HEK293 (cell line): ENCODE measurements around the gene HHLA2.

Experiments
- CTCF ChIA-PET: fragments of 350-600 bp; formaldehyde crosslinking; extraction: SDS; loops from one replicate; lab custom pipeline; 2021; ENCODE audit warnings: antibody characterized with exemption; lab: Yijun Ruan, JAX
- POLR2A ChIA-PET: fragments of 300-600 bp; formaldehyde crosslinking; extraction: SDS; loops from one replicate; lab custom pipeline; 2020; ENCODE audit warnings: antibody characterized with exemption, inconsistent platforms; lab: Yijun Ruan, JAX
- H3K27ac ChIP-seq: fragments of 200-500 bp; sonication (Bioruptor generic); 2 replicates; pipeline ENCODE4 v1.5.1; 2014; ENCODE audit warnings: low read depth, low read length, control low read depth, inconsistent platforms; ENCODE audit errors: extremely low read depth
- H3K36me3 ChIP-seq, 2 experiments: fragments of 200-500 bp in 1 of 2; sonication (Bioruptor generic) in 1 of 2; 1 replicate in 1 of 2; 2 replicates in 1 of 2; pipeline ENCODE4 v1.5.1; 2014 to 2017; ENCODE audit warnings: inconsistent platforms in 2 of 2, low read length in 2 of 2; ENCODE audit not compliant: control insufficient read depth in 2 of 2, insufficient read depth in 1 of 2
- H3K4me1 ChIP-seq: fragments of 200-500 bp; sonication (Bioruptor generic); 2 replicates; pipeline ENCODE4 v1.5.1; 2014; ENCODE audit warnings: mild to moderate bottlenecking, low read length, inconsistent platforms; ENCODE audit not compliant: control insufficient read depth, insufficient read depth
- H3K4me3 ChIP-seq: 2 replicates; pipeline ENCODE4 v1.5.1; 2011; ENCODE audit warnings: low read depth, mild to moderate bottlenecking, control low read depth, low read length, moderate library complexity
- H3K9me3 ChIP-seq: fragments of 200-500 bp; sonication (Bioruptor generic); 2 replicates; pipeline ENCODE4 v1.5.1; 2014; ENCODE audit warnings: low read depth, low read length, inconsistent platforms; ENCODE audit not compliant: control insufficient read depth, insufficient read depth
- FEZF1 ChIP-seq: fragments of 450-650 bp; formaldehyde crosslinking; IDR thresholded peaks from 2 replicates; pipeline ENCODE4 v1.5.1; 2016; ENCODE audit warnings: missing biosample characterization, missing genetic modification characterization
- GFI1B ChIP-seq: fragments of 450-650 bp; formaldehyde crosslinking; IDR thresholded peaks from 2 replicates; pipeline ENCODE4 v1.5.1; 2016; ENCODE audit warnings: missing biosample characterization, missing genetic modification characterization
- GLI2 ChIP-seq: fragments of 450-650 bp; formaldehyde crosslinking; IDR thresholded peaks from 2 replicates; pipeline ENCODE4; 2017; ENCODE audit warnings: missing biosample characterization, missing genetic modification characterization, low read depth, borderline replicate concordance
- GLI4 ChIP-seq: fragments of 450-650 bp; formaldehyde crosslinking; IDR thresholded peaks from 2 replicates; pipeline ENCODE4 v1.5.1; 2016; ENCODE audit warnings: missing biosample characterization, missing genetic modification characterization
- SP7 ChIP-seq: fragments of 450-650 bp; formaldehyde crosslinking; IDR thresholded peaks from 2 replicates; pipeline ENCODE4 v1.5.1; 2016; ENCODE audit warnings: missing biosample characterization, missing genetic modification characterization
- ZBTB6 ChIP-seq: fragments of 450-650 bp; formaldehyde crosslinking; IDR thresholded peaks from 2 replicates; pipeline ENCODE4 v1.5.1; 2017; ENCODE audit warnings: missing biosample characterization, missing genetic modification characterization
- ZFP69B ChIP-seq: fragments of 450-650 bp; formaldehyde crosslinking; IDR thresholded peaks from 2 replicates; pipeline ENCODE4 v1.5.1; 2016; ENCODE audit warnings: missing biosample characterization, missing genetic modification characterization
- ZNF121 ChIP-seq: fragments of 450-650 bp; formaldehyde crosslinking; IDR thresholded peaks from 2 replicates; pipeline ENCODE4 v1.5.1; 2016; ENCODE audit warnings: missing biosample characterization, missing genetic modification characterization
- ZNF169 ChIP-seq: fragments of 450-650 bp; formaldehyde crosslinking; IDR thresholded peaks from 2 replicates; pipeline ENCODE4 v1.5.1; 2016; ENCODE audit warnings: missing biosample characterization, missing genetic modification characterization
- ZNF221 ChIP-seq: fragments of 450-650 bp; formaldehyde crosslinking; IDR thresholded peaks from 2 replicates; pipeline ENCODE4 v1.5.1; 2017; ENCODE audit warnings: missing biosample characterization, missing genetic modification characterization, borderline replicate concordance
- ZNF248 ChIP-seq: fragments of 450-650 bp; formaldehyde crosslinking; IDR thresholded peaks from 2 replicates; pipeline ENCODE4 v1.5.1; 2017; ENCODE audit warnings: missing biosample characterization, missing genetic modification characterization
- ZNF354C ChIP-seq: fragments of 450-650 bp; formaldehyde crosslinking; IDR thresholded peaks from 2 replicates; pipeline ENCODE4 v1.5.1; 2016; ENCODE audit warnings: missing biosample characterization, missing genetic modification characterization, low read depth, borderline replicate concordance
- ZNF37A ChIP-seq: fragments of 450-650 bp; IDR thresholded peaks from 2 replicates; pipeline ENCODE4 v1.5.1; 2018; ENCODE audit warnings: missing biosample characterization, missing genetic modification characterization
- ZNF433 ChIP-seq: fragments of 450-650 bp; formaldehyde crosslinking; IDR thresholded peaks from 2 replicates; pipeline ENCODE4 v1.5.1; 2016; ENCODE audit warnings: missing biosample characterization, missing genetic modification characterization, low read depth
- ZNF473 ChIP-seq: fragments of 450-650 bp; formaldehyde crosslinking; IDR thresholded peaks from 2 replicates; pipeline ENCODE4 v1.5.1; 2017; ENCODE audit warnings: missing biosample characterization, missing genetic modification characterization
- ZNF521 ChIP-seq: fragments of 450-650 bp; formaldehyde crosslinking; IDR thresholded peaks from 2 replicates; pipeline ENCODE4 v1.5.1; 2017; ENCODE audit warnings: missing biosample characterization, mild to moderate bottlenecking, missing genetic modification characterization
- ZNF549 ChIP-seq: fragments of 450-650 bp; IDR thresholded peaks from 2 replicates; pipeline ENCODE4 v1.5.1; 2018; ENCODE audit warnings: missing biosample characterization, missing genetic modification characterization, mild to moderate bottlenecking, inconsistent platforms, moderate library complexity
- ZNF585B ChIP-seq: fragments of 450-650 bp; formaldehyde crosslinking; IDR thresholded peaks from 2 replicates; pipeline ENCODE4 v1.5.1; 2016; ENCODE audit warnings: missing biosample characterization, missing genetic modification characterization
- ZNF670 ChIP-seq: fragments of 450-650 bp; formaldehyde crosslinking; IDR thresholded peaks from 2 replicates; pipeline ENCODE4 v1.5.1; 2016; ENCODE audit warnings: missing biosample characterization, missing genetic modification characterization, low read depth
- TF ChIP-seq, protein P1 (sequence below): fragments of 450-650 bp; formaldehyde crosslinking; IDR thresholded peaks from 2 replicates; pipeline ENCODE4 v1.5.1; 2017; ENCODE audit warnings: missing biosample characterization, missing genetic modification characterization
- TF ChIP-seq, protein P2 (sequence below): fragments of 450-650 bp; formaldehyde crosslinking; IDR thresholded peaks from 2 replicates; pipeline ENCODE4 v1.5.1; 2016; ENCODE audit warnings: missing biosample characterization, missing genetic modification characterization
- TF ChIP-seq, protein P3 (sequence below): fragments of 450-650 bp; formaldehyde crosslinking; IDR thresholded peaks from 2 replicates; pipeline ENCODE4 v1.5.1; 2016; ENCODE audit warnings: missing biosample characterization, missing genetic modification characterization, low read depth
- TF ChIP-seq, protein P4 (sequence below): fragments of 450-650 bp; formaldehyde crosslinking; IDR thresholded peaks from 2 replicates; pipeline ENCODE4 v1.5.1; 2016; ENCODE audit warnings: missing biosample characterization, missing genetic modification characterization

Gene HHLA2

DNA sequence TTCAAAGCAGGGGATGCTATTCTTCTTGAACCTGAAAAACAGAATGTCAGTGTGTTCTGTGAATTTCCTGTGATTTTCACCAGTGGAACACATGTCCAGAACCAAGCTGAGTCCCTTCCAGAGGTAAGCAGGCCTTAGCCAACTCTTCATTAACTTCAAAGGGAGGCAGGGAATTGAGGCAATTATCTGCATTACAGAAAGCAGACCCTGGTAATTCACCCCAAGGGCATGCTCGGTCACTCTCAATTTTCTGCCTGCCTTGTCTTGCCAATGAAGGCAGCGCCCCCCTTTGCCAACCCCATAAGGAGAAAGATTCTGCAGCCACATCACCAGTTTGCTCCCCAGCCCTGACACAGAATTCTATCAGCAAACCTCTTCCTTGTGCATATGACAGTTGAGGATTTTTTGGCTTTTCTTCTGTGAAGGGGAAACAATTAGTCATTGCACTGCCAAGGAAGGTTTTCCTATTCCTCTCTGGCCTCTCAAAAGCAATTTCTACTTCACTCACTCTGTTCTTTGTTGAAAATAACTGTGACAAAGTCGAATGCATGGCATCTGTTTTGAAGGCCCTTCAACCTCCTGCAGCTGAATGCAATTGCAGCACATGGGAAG is 85.3 kb downstream of the HHLA2 start:
- Histone ChIP-seq H3K36me3 (no peaks in the 10 kb centered on the region), H3K9me3 (no peaks in the 10 kb centered on the region), H3K4me1 (no peaks in the 10 kb centered on the region), H3K4me3 (no peak overlapping the region), H3K27ac (no peak overlapping the region)
- TF ChIP-seq ZNF585B (tag by site-specific recombination) = no peak
- no peak for TF ChIP-seq ZNF473 (tag by site-specific recombination)
- TF ChIP-seq ZNF121 (tag by site-specific recombination) = no peak
- POLR2A ChIA-PET = no interaction called here
- CTCF ChIA-PET = no interaction called here

DNA sequence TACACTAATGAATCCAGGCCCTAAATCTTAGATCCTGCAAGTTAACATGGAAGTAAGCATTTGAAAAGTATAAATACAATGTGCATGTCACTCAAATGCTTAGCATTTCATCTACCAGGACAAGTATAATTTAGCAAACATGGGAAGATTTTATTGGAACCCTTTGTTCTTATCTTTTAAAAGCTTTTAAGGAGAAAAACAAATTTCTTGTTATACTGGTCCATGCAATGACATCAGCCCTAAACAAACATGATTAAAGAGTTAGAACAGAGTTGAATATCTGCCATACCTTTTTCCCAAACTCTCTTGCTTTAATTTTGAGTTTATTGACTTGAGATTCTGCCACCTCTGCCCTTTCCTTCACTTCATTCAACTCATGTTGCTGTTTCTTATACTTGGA is 87.0 kb downstream of the HHLA2 start:
- TF ChIP-seq, protein P1, sequence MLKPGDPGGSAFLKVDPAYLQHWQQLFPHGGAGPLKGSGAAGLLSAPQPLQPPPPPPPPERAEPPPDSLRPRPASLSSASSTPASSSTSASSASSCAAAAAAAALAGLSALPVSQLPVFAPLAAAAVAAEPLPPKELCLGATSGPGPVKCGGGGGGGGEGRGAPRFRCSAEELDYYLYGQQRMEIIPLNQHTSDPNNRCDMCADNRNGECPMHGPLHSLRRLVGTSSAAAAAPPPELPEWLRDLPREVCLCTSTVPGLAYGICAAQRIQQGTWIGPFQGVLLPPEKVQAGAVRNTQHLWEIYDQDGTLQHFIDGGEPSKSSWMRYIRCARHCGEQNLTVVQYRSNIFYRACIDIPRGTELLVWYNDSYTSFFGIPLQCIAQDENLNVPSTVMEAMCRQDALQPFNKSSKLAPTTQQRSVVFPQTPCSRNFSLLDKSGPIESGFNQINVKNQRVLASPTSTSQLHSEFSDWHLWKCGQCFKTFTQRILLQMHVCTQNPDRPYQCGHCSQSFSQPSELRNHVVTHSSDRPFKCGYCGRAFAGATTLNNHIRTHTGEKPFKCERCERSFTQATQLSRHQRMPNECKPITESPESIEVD (tag by site-specific recombination) = peak; percentile 29; the same call in 1 of the 2 replicates
- no peak for TF ChIP-seq ZNF354C (tag by site-specific recombination)
- Histone ChIP-seq H3K4me3 (no peak overlapping the region), H3K9me3 (no peaks in the 10 kb centered on the region), H3K4me1 (no peaks in the 10 kb centered on the region), H3K27ac (no peak overlapping the region), H3K36me3 (no peaks in the 10 kb centered on the region)
- POLR2A ChIA-PET = no interaction called here
- CTCF ChIA-PET = no interaction called here

- Histone ChIP-seq H3K36me3 (no peaks in the 10 kb centered on the region), H3K4me3 (no peak overlapping the region), H3K9me3 (no peaks in the 10 kb centered on the region), H3K4me1 (no peaks in the 10 kb centered on the region), H3K27ac (no peak overlapping the region)
- ChIA-PET CTCF (no interaction called here), POLR2A (no interaction called here)
- no peak for TF ChIP-seq ZNF37A (tag by site-specific recombination)
- no peak for TF ChIP-seq ZNF248
- TF ChIP-seq ZNF433 (tag by site-specific recombination) = no peak
- TF ChIP-seq ZNF670 = no peak
- TF ChIP-seq GLI4 = no peak
- TF ChIP-seq, protein P2, sequence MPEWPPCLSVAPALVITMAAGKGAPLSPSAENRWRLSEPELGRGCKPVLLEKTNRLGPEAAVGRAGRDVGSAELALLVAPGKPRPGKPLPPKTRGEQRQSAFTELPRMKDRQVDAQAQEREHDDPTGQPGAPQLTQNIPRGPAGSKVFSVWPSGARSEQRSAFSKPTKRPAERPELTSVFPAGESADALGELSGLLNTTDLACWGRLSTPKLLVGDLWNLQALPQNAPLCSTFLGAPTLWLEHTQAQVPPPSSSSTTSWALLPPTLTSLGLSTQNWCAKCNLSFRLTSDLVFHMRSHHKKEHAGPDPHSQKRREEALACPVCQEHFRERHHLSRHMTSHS (tag by site-specific recombination) = no peak
- TF ChIP-seq, protein P3, sequence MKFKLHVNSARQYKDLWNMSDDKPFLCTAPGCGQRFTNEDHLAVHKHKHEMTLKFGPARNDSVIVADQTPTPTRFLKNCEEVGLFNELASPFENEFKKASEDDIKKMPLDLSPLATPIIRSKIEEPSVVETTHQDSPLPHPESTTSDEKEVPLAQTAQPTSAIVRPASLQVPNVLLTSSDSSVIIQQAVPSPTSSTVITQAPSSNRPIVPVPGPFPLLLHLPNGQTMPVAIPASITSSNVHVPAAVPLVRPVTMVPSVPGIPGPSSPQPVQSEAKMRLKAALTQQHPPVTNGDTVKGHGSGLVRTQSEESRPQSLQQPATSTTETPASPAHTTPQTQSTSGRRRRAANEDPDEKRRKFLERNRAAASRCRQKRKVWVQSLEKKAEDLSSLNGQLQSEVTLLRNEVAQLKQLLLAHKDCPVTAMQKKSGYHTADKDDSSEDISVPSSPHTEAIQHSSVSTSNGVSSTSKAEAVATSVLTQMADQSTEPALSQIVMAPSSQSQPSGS = no peak
- TF ChIP-seq, protein P1 (tag by site-specific recombination) = no peak
- TF ChIP-seq GFI1B = no peak
- no peak for TF ChIP-seq FEZF1 (tag by site-specific recombination)
- TF ChIP-seq ZNF169 (tag by site-specific recombination) = no peak
- TF ChIP-seq SP7 (tag by site-specific recombination) = no peak
- no peak for TF ChIP-seq ZNF549 (tag by site-specific recombination)
- TF ChIP-seq ZFP69B (tag by site-specific recombination) = no peak
- TF ChIP-seq, protein P4, sequence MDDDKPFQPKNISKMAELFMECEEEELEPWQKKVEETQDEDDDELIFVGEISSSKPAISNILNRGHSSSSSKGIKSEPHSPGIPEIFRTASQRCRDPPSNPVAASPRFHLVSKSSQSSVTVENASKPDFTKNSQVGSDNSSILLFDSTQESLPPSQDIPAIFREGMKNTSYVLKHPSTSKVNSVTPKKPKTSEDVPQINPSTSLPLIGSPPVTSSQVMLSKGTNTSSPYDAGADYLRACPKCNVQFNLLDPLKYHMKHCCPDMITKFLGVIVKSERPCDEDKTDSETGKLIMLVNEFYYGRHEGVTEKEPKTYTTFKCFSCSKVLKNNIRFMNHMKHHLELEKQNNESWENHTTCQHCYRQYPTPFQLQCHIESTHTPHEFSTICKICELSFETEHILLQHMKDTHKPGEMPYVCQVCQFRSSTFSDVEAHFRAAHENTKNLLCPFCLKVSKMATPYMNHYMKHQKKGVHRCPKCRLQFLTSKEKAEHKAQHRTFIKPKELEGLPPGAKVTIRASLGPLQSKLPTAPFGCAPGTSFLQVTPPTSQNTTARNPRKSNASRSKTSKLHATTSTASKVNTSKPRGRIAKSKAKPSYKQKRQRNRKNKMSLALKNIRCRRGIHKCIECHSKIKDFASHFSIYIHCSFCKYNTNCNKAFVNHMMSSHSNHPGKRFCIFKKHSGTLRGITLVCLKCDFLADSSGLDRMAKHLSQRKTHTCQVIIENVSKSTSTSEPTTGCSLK = no peak
- TF ChIP-seq ZBTB6 (tag by site-specific recombination) = no peak
- TF ChIP-seq GLI2 (tag by site-specific recombination) = no peak
- no peak for TF ChIP-seq ZNF521 (tag by site-specific recombination)
- no peak for TF ChIP-seq ZNF221 (tag by site-specific recombination)
Measured at GRCh38 chr3:108387063-108387462, 90.7 kb downstream of the HHLA2 start.
